IPS-18c (cell line): Measurements from ENCODE around the gene STK17A.
"Not testable (repeated sequence)": the region's sequence is repeated elsewhere in the genome, so short reads cannot be mapped to it uniquely, and the experiment has no call there.

Experiments
- H3K4me3 ChIP-seq: 2 replicates; pipeline ENCODE4 v1.7.0; 2013; ENCODE audit warnings: low read depth, mild to moderate bottlenecking, low read length, moderate library complexity; ENCODE audit not compliant: insufficient read depth
- H3K9me3 ChIP-seq: one replicate; pipeline ENCODE4 v1.6.1; 2013; ENCODE audit warnings: mild to moderate bottlenecking, low read length, moderate library complexity; ENCODE audit not compliant: control insufficient read depth, insufficient read depth

The STK17A gene

DNA sequence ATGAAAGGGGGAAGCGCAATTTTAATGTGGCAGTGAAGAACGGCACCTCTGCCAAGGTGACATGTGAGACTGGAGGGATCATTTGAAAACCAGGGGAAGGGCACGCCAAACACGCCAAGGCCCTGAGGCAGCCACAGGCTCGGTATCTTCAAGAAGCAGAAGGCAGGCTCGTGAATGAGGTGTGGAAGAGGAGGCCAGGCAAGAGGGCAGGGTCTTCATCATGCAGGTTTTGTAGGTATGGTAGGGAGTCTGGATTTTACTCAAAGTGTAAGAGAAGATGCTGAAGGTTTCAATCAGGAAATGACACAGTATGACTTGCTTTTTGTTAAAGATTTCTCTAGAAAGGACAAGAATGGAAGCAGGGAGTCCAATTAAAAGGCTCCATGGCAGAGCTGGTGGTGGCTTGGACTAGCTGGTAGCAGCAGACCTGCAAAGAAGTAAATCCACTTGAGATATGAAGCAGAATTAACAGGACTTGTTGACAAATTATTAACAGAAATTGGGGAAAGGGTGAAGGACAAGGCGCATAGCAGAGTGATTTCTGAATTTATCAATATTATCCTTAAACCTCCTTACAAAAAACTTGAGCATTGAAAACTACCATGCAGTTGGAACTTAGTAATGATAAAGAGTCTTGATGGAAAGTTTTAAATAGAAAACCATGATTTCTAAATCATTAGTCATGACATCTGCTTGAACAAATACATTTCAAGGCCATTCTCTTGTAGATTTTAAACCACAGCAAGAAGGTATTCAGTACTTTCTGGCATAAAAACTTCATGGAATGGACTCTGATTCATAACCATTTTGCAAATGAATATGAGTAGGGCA, 76.0 kb downstream of the STK17A start:
- H3K9me3 ChIP-seq = no peaks in the 10 kb centered on the region
- H3K4me3 ChIP-seq = no peak overlapping the region

DNA sequence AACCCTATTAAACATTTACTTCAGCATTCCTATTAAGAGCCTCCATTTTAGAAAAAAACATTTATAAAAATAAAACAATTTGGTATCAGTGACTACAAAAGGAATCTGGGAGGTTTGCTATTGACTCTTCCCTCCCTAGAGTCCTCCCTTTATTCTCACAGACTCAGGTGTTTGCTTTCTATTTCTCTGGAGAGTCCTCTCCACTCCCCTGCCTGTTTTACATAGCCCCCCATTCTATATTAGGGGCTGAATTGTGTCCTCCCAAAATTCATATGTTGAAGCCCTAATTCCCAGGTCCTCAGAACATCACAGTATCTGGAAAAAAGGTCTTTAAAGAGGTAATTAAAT, 76.6 kb downstream of the STK17A start:
- H3K9me3 ChIP-seq = peaks cover under 1% of the 10 kb centered on the region
- no peak overlapping the region for H3K4me3 ChIP-seq

DNA sequence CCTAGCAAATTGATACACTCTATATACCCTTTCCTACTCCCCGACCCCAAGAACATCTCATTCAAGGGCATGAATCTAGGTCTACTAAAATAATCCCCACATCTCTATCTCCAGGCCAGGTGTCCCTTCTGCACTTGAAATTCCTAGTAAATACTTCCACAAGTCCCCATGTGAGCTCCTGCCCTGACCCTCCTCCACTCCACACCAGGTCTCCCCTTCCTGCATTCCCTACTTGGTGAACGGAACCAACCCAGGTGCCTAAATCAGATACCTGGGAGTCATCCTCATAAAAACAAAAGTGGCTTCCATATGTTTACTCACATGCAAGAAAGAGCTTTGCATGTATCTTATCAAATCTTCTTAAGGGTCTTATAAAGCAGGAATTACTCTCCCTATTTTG, 77.2 kb downstream of the STK17A start:
- H3K9me3 ChIP-seq = peaks cover 2% of the 10 kb centered on the region
- no peak overlapping the region for H3K4me3 ChIP-seq

DNA sequence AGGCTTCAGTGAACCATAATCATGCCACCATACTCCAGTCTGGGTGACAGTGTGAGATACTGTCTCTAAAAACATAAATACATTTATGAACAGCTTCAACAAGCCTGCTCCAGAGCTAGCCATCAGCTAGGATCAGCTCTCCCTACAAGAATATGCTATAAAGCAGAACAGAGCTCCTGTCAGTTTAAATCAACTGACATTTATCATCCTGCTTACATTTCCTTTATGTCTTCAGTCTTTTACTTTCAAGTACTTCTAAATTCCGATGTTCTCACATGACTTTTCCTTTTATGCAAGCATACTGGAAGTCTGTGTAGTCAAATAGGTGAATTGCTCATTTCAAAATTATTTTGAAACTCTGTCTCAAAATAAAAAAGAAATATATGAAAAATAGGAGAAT, 81.8 kb downstream of the STK17A start:
- peaks cover 5% of the 10 kb centered on the region for H3K9me3 ChIP-seq
- H3K4me3 ChIP-seq = no peak overlapping the region

DNA sequence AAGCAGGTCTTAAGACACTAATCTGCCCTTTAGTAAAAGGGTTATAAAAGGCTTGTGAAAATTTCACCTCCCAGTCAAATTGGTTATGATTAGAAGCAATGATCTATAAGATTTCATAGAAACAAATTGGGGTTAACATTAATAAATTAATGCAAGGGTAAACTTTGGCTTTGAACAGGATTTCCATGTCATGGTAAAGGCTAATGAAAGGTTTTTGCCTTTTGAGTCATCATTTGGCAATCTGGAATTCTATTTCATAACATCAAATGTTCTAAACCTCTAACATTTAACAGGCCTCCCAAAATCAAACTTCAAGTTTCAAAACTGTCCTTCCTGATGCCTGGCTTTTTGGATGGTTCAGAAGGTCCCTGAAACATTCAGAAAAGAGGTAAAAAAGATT, 84.0 kb downstream of the STK17A start:
- H3K4me3 ChIP-seq = no peak overlapping the region

DNA sequence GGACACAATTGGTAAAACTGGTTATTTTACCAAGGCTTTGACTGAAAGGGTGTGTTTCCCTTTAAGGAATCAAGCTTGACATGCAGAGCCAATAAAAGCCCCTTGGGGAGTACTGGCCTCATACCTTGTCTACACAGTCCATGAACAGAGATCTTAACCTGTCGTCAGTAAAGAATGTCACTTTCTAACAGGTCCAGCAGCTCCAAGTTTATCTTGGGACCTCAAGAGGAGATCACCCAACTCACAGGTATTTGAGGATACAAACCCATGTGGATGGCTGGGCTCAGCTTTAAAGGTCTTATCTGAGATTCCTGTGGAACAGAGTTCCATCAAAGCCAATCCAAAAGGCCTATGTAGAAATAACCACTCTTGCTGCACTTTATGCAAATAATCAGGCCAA, 85.1 kb downstream of the STK17A start:
- no peak overlapping the region for H3K4me3 ChIP-seq
- peaks cover 5% of the 10 kb centered on the region for H3K9me3 ChIP-seq

More for the DNA sequence above, 84.0 kb downstream of the STK17A start:
- peaks cover 5% of the 10 kb centered on the region for H3K9me3 ChIP-seq

- no peak overlapping the region; the same call in 1 of the 2 replicates for H3K4me3 ChIP-seq
- peaks cover 5% of the 10 kb centered on the region for H3K9me3 ChIP-seq
Measured at GRCh38 chr7:43669286-43670081, 86.6 kb downstream of the STK17A start.

GRCh38 chr7:43671521-43671920, 88.6 kb downstream of the STK17A start:
- Histone ChIP-seq H3K4me3 (no peak overlapping the region), H3K9me3 (peaks cover 3% of the 10 kb centered on the region)

GRCh38 chr7:43673243-43673976, 90.5 kb downstream of the STK17A start:
- not testable (repeated sequence) for H3K4me3 ChIP-seq, H3K9me3 ChIP-seq

- Histone ChIP-seq H3K4me3 (no peak overlapping the region), H3K9me3 (no peaks in the 10 kb centered on the region)
Measured at GRCh38 chr7:43674559-43675436, 91.9 kb downstream of the STK17A start.
